GM12892 (cell line): ENCODE data around the gene PARP4.

Source experiments
- POLR2A ChIP-seq: IDR thresholded peaks from 2 replicates; pipeline ENCODE4 v1.6.1; 2011; ENCODE audit warnings: low read depth, low read length, control low read depth
- POLR2AphosphoS5 ChIP-seq: IDR thresholded peaks from 2 replicates; pipeline ENCODE4 v1.6.1; 2011; ENCODE audit warnings: low read depth, low read length, control low read depth

GRCh38 chr13:24443366-24443765, 69.2 kb downstream of the PARP4 start:
- TF ChIP-seq POLR2AphosphoS5 (no peak), POLR2A (no peak)
